ENCODE measurements around the gene ARRDC5. TPM values are rescaled to one million over a fixed set of nuclear protein-coding genes. Genes with fewer than 3 reads are reported as not detected.

ARRDC5 gene
- total and polyA plus RNA-seq, 2 of the 13 experiments (the other 11 are each of a cell fraction or from before 2014, with no cell fraction given), result not detected

DNA sequence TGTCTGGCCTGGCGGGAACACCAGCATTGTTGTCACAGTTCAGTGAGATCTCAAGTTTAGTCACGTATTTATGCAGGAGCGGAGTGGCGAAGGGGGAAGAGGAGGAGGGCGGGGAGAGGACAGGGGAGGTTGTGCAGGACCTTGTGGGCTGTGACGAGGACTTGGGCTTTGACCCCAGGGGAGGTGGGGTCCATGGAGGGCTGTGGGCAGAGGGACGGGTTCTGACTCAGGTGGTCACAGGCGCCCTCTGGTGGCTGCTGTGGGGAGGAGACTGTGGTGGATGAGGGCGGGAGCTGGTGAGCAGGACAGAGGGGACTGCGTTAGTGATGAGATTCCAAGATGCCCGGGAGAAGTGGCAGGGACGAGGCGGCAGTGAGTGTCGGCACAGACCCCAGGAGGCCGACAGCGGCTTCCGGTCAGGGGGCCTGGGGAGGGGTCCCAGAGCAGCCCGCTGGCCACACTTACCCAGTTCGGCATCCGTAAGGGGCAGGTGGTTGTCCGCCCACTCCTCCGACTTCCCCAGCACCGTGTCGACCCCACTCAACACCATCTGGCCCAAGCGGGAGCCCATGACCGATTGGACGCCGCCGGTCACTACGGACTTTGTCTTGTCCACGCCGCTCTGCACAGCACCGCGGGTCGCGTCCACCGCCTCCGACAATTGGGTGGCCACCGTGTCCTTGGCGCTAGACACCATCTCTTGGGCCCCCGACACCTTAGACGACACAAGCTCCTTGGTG is 51.0 kb downstream of the ARRDC5 start (continued):
- TF ChIP-seq, protein P1, sequence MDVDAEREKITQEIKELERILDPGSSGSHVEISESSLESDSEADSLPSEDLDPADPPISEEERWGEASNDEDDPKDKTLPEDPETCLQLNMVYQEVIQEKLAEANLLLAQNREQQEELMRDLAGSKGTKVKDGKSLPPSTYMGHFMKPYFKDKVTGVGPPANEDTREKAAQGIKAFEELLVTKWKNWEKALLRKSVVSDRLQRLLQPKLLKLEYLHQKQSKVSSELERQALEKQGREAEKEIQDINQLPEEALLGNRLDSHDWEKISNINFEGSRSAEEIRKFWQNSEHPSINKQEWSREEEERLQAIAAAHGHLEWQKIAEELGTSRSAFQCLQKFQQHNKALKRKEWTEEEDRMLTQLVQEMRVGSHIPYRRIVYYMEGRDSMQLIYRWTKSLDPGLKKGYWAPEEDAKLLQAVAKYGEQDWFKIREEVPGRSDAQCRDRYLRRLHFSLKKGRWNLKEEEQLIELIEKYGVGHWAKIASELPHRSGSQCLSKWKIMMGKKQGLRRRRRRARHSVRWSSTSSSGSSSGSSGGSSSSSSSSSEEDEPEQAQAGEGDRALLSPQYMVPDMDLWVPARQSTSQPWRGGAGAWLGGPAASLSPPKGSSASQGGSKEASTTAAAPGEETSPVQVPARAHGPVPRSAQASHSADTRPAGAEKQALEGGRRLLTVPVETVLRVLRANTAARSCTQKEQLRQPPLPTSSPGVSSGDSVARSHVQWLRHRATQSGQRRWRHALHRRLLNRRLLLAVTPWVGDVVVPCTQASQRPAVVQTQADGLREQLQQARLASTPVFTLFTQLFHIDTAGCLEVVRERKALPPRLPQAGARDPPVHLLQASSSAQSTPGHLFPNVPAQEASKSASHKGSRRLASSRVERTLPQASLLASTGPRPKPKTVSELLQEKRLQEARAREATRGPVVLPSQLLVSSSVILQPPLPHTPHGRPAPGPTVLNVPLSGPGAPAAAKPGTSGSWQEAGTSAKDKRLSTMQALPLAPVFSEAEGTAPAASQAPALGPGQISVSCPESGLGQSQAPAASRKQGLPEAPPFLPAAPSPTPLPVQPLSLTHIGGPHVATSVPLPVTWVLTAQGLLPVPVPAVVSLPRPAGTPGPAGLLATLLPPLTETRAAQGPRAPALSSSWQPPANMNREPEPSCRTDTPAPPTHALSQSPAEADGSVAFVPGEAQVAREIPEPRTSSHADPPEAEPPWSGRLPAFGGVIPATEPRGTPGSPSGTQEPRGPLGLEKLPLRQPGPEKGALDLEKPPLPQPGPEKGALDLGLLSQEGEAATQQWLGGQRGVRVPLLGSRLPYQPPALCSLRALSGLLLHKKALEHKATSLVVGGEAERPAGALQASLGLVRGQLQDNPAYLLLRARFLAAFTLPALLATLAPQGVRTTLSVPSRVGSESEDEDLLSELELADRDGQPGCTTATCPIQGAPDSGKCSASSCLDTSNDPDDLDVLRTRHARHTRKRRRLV (CRISPR knock-in tag; IDR thresholded peaks at IDR 0.05), result no peak
- TF ChIP-seq ZNF644 (CRISPR knock-in tag; IDR thresholded peaks at IDR 0.05; ENCODE audit: low read depth) (no peak), TBX2 (CRISPR knock-in tag; IDR thresholded peaks at IDR 0.05; ENCODE audit: borderline replicate concordance) (peak; percentile 65; the same call in 1 of the 2 replicates), TOE1 (CRISPR knock-in tag; IDR thresholded peaks at IDR 0.05) (no peak), ZNF24 (IDR thresholded peaks at IDR 0.05) (no peak), ZNF335 (CRISPR knock-in tag; IDR thresholded peaks at IDR 0.05) (no peak), STAT5B (CRISPR knock-in tag; IDR thresholded peaks at IDR 0.05) (no peak), ZNF30 (CRISPR knock-in tag; IDR thresholded peaks at IDR 0.05) (no peak), XBP1 (CRISPR knock-in tag; IDR thresholded peaks at IDR 0.05) (no peak), ZNF7 (CRISPR knock-in tag; IDR thresholded peaks at IDR 0.05) (no peak), ZNF235 (CRISPR knock-in tag; IDR thresholded peaks at IDR 0.05; ENCODE audit: borderline replicate concordance) (no peak), ZFP41 (CRISPR knock-in tag; IDR thresholded peaks at IDR 0.05; ENCODE audit: borderline replicate concordance) (no peak), YY1 (IDR thresholded peaks at IDR 0.05; ENCODE audit: insufficient read depth, insufficient replicate concordance, low read depth, low read length) (peak; percentile 69), TARDBP (CRISPR knock-in tag; IDR thresholded peaks at IDR 0.05) (peak; percentile 77; the same call in 1 of the 2 replicates), JUN (CRISPR knock-in tag; IDR thresholded peaks at IDR 0.05) (0 out of 2 replicates have a peak, but pooled peaks have one; percentile 32), NR2F6 (IDR thresholded peaks at IDR 0.05) (no peak), NR2F6 (CRISPR knock-in tag; IDR thresholded peaks at IDR 0.05) (peak; percentile 67)
- TF ChIP-seq, protein P2, sequence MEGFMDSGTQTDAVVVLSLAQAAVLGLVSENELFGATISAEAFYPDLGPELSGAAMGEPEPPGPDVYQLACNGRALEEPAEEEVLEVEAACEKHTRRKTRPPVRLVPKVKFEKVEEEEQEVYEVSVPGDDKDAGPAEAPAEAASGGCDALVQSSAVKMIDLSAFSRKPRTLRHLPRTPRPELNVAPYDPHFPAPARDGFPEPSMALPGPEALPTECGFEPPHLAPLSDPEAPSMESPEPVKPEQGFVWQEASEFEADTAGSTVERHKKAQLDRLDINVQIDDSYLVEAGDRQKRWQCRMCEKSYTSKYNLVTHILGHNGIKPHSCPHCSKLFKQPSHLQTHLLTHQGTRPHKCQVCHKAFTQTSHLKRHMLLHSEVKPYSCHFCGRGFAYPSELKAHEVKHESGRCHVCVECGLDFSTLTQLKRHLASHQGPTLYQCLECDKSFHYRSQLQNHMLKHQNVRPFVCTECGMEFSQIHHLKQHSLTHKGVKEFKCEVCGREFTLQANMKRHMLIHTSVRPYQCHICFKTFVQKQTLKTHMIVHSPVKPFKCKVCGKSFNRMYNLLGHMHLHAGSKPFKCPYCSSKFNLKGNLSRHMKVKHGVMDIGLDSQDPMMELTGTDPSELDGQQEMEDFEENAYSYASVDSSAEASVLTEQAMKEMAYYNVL (CRISPR knock-in tag; IDR thresholded peaks at IDR 0.05; ENCODE audit: borderline replicate concordance), result peak; percentile 35; the same call in 1 of the 2 replicates
- TF ChIP-seq, protein P3, sequence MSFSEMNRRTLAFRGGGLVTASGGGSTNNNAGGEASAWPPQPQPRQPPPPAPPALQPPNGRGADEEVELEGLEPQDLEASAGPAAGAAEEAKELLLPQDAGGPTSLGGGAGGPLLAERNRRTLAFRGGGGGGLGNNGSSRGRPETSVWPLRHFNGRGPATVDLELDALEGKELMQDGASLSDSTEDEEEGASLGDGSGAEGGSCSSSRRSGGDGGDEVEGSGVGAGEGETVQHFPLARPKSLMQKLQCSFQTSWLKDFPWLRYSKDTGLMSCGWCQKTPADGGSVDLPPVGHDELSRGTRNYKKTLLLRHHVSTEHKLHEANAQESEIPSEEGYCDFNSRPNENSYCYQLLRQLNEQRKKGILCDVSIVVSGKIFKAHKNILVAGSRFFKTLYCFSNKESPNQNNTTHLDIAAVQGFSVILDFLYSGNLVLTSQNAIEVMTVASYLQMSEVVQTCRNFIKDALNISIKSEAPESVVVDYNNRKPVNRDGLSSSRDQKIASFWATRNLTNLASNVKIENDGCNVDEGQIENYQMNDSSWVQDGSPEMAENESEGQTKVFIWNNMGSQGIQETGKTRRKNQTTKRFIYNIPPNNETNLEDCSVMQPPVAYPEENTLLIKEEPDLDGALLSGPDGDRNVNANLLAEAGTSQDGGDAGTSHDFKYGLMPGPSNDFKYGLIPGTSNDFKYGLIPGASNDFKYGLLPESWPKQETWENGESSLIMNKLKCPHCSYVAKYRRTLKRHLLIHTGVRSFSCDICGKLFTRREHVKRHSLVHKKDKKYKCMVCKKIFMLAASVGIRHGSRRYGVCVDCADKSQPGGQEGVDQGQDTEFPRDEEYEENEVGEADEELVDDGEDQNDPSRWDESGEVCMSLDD (CRISPR knock-in tag; IDR thresholded peaks at IDR 0.05; ENCODE audit: borderline replicate concordance), result no peak
- TF ChIP-seq, protein P4, sequence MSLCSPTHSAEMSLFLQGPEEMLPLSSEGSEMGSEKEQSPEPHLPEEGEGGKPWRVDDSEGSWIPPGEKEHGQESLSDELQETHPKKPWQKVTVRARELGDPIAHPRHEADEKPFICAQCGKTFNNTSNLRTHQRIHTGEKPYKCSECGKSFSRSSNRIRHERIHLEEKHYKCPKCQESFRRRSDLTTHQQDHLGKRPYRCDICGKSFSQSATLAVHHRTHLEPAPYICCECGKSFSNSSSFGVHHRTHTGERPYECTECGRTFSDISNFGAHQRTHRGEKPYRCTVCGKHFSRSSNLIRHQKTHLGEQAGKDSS (CRISPR knock-in tag; IDR thresholded peaks at IDR 0.05; ENCODE audit: borderline replicate concordance, low read depth), result no peak
